Astrocyte (in vitro differentiated cells and primary cell): ENCODE data around the gene CELF1. TPM values are rescaled to one million over a fixed set of nuclear protein-coding genes. Genes with fewer than 3 reads are reported as not detected.

Experiments used
- DNase-seq: peaks from one replicate; pipeline ENCODE4 v3.0.0-alpha.2; 2010; ENCODE audit warnings: low read depth
- FAIRE-seq: peaks from 2 replicates; lab custom pipeline; 2011; peaks lifted over from hg19 to GRCh38; lab: Jason Lieb, UNC
- H2AFZ ChIP-seq: 2 replicates; pipeline ENCODE4 v1.6.0; 2012; ENCODE audit warnings: low read depth, low read length, inconsistent platforms
- H3K27ac ChIP-seq: 2 replicates; pipeline ENCODE4 v1.5.1; 2011; ENCODE audit warnings: low read depth, low read length, inconsistent platforms
- H3K27me3 ChIP-seq: 2 replicates; pipeline ENCODE4 v1.6.0; 2011; ENCODE audit warnings: low read length, inconsistent platforms; ENCODE audit not compliant: insufficient read depth
- H3K36me3 ChIP-seq: 2 replicates; pipeline ENCODE4 v1.5.1; 2011; ENCODE audit warnings: low read length, inconsistent platforms; ENCODE audit not compliant: insufficient read depth
- H3K4me1 ChIP-seq: 2 replicates; pipeline ENCODE4 v1.5.1; 2011; ENCODE audit warnings: low read length, inconsistent platforms; ENCODE audit not compliant: insufficient read depth
- H3K4me2 ChIP-seq: 2 replicates; pipeline ENCODE4 v1.6.0; 2012; ENCODE audit warnings: low read length, inconsistent platforms
- H3K4me3 ChIP-seq: 2 replicates; pipeline ENCODE4 v1.5.1; 2011; ENCODE audit warnings: low read depth, mild to moderate bottlenecking, low read length, inconsistent platforms; ENCODE audit not compliant: insufficient read depth
- H3K79me2 ChIP-seq: 2 replicates; pipeline ENCODE4 v1.6.0; 2012; ENCODE audit warnings: mild to moderate bottlenecking, low read length, inconsistent platforms; ENCODE audit not compliant: insufficient read depth
- H3K9ac ChIP-seq: 2 replicates; pipeline ENCODE4 v1.6.0; 2012; ENCODE audit warnings: mild to moderate bottlenecking, low read length, inconsistent platforms
- H3K9me3 ChIP-seq: 2 replicates; pipeline ENCODE4 v1.5.1; 2012; ENCODE audit warnings: low read depth, mild to moderate bottlenecking, low read length, inconsistent platforms; ENCODE audit not compliant: insufficient read depth
- H4K20me1 ChIP-seq: 2 replicates; pipeline ENCODE4 v1.6.0; 2012; ENCODE audit warnings: low read length, inconsistent platforms; ENCODE audit not compliant: insufficient read depth
- H3K27ac Mint-ChIP-seq: one replicate; pipeline ENCODE4 v1.8.0; 2021; ENCODE audit warnings: mild to moderate bottlenecking, mixed read lengths; ENCODE audit not compliant: unreplicated experiment
- H3K27me3 Mint-ChIP-seq: one replicate; pipeline ENCODE4 v1.8.0; 2021; ENCODE audit warnings: low read depth, mixed read lengths; ENCODE audit not compliant: unreplicated experiment
- H3K36me3 Mint-ChIP-seq: one replicate; pipeline ENCODE4 v1.8.0; 2021; ENCODE audit warnings: low read depth, mixed read lengths; ENCODE audit not compliant: unreplicated experiment
- H3K4me1 Mint-ChIP-seq: one replicate; pipeline ENCODE4 v1.8.0; 2021; ENCODE audit warnings: low read depth, mixed read lengths; ENCODE audit not compliant: unreplicated experiment
- H3K4me3 Mint-ChIP-seq: one replicate; pipeline ENCODE4 v1.8.0; 2021; ENCODE audit warnings: mild to moderate bottlenecking, moderate library complexity, mixed read lengths; ENCODE audit not compliant: unreplicated experiment
- H3K9me3 Mint-ChIP-seq: one replicate; pipeline ENCODE4 v1.8.0; 2021; ENCODE audit warnings: mild to moderate bottlenecking, mixed read lengths; ENCODE audit not compliant: unreplicated experiment
- CTCF ChIP-seq: IDR thresholded peaks from 2 replicates; pipeline ENCODE4 v1.5.1; 2011; ENCODE audit warnings: low read depth, mild to moderate bottlenecking, inconsistent platforms, low read length, moderate library complexity; ENCODE audit not compliant: insufficient read depth
- EZH2 ChIP-seq: IDR thresholded peaks from 2 replicates; pipeline ENCODE4 v1.6.1; 2012; ENCODE audit warnings: mild to moderate bottlenecking, low read length, inconsistent platforms; ENCODE audit not compliant: insufficient read depth
- total RNA-seq: library from RNA; stranded (reverse); gene quantifications from 2 replicates; pipeline ENCODE4 v1.2.1, GENCODE V29; 2021

Gene CELF1
- total RNA-seq, 1 donor from 2014 or later: 101 TPM

- H3K4me1 Mint-ChIP-seq: peaks cover 14% of the 10 kb centered on the region
- Histone ChIP-seq H3K9me3 (no peaks in the 10 kb centered on the region), H3K9ac (no peak overlapping the region), H3K27ac (no peak overlapping the region), H3K4me3 (no peak overlapping the region), H3K79me2 (peaks cover 28% of the 10 kb centered on the region), H4K20me1 (peaks cover 70% of the 10 kb centered on the region), H3K27me3 (no peaks in the 10 kb centered on the region), H3K4me1 (peaks cover 12% of the 10 kb centered on the region), H3K36me3 (peaks cover 73% of the 10 kb centered on the region), H2AFZ (no peak overlapping the region), H3K4me2 (peak overlapping the region; percentile 55)
- no peaks in the 10 kb centered on the region for H3K27me3 Mint-ChIP-seq
- FAIRE-seq (no peak), DNase-seq (no peak)
- no peak for TF ChIP-seq CTCF
- no peak for TF ChIP-seq EZH2
- H3K4me3 Mint-ChIP-seq: no peak overlapping the region
- H3K36me3 Mint-ChIP-seq: peaks cover 28% of the 10 kb centered on the region
- H3K9me3 Mint-ChIP-seq: no peaks in the 10 kb centered on the region
- H3K27ac Mint-ChIP-seq: no peak overlapping the region
Measured at GRCh38 chr11:47477753-47478152, 75.2 kb downstream of the CELF1 start.

GRCh38 chr11:47477323-47477722, 75.6 kb downstream of the CELF1 start:
- DNase-seq (peak; percentile 62), FAIRE-seq (peak; percentile 9)
- Histone ChIP-seq H2AFZ (no peak overlapping the region), H3K36me3 (peaks cover 73% of the 10 kb centered on the region), H3K9me3 (no peaks in the 10 kb centered on the region), H3K4me1 (peaks cover 12% of the 10 kb centered on the region), H3K4me3 (no peak overlapping the region), H3K27ac (no peak overlapping the region), H3K27me3 (no peaks in the 10 kb centered on the region), H3K9ac (no peak overlapping the region), H4K20me1 (peaks cover 73% of the 10 kb centered on the region), H3K4me2 (peak overlapping the region; percentile 55), H3K79me2 (peaks cover 28% of the 10 kb centered on the region)
- H3K27me3 Mint-ChIP-seq: no peaks in the 10 kb centered on the region
- peaks cover 28% of the 10 kb centered on the region for H3K36me3 Mint-ChIP-seq
- no peak overlapping the region for H3K27ac Mint-ChIP-seq
- H3K4me1 Mint-ChIP-seq: peaks cover 14% of the 10 kb centered on the region
- H3K4me3 Mint-ChIP-seq: no peak overlapping the region
- no peaks in the 10 kb centered on the region for H3K9me3 Mint-ChIP-seq
- no peak for TF ChIP-seq CTCF
- no peak for TF ChIP-seq EZH2

GRCh38 chr11:47470671-47471070, 82.3 kb downstream of the CELF1 start:
- H2AFZ ChIP-seq: no peak overlapping the region
- no peaks in the 10 kb centered on the region for H3K27me3 Mint-ChIP-seq
- H3K4me3 ChIP-seq: no peak overlapping the region
- no peak overlapping the region for H3K27ac ChIP-seq
- H3K9ac ChIP-seq: no peak overlapping the region
- DNase-seq (no peak), FAIRE-seq (no peak)
- H3K36me3 Mint-ChIP-seq: peaks cover 36% of the 10 kb centered on the region
- H3K27me3 ChIP-seq: no peaks in the 10 kb centered on the region
- H3K4me1 ChIP-seq: peaks cover 35% of the 10 kb centered on the region
- H3K9me3 ChIP-seq: no peaks in the 10 kb centered on the region
- peaks cover 80% of the 10 kb centered on the region for H4K20me1 ChIP-seq
- H3K27ac Mint-ChIP-seq: no peak overlapping the region
- H3K4me3 Mint-ChIP-seq: no peak overlapping the region
- no peak overlapping the region for H3K4me2 ChIP-seq
- no peaks in the 10 kb centered on the region for H3K9me3 Mint-ChIP-seq
- peaks cover 53% of the 10 kb centered on the region for H3K79me2 ChIP-seq
- no peak for TF ChIP-seq CTCF
- no peak for TF ChIP-seq EZH2
- peaks cover 51% of the 10 kb centered on the region for H3K36me3 ChIP-seq
- peaks cover 11% of the 10 kb centered on the region for H3K4me1 Mint-ChIP-seq
